ENCODE data around the gene FAM83F. TPM values are rescaled to one million over a fixed set of nuclear protein-coding genes. Genes with fewer than 3 reads are reported as not detected.

The FAM83F gene
- total and polyA plus RNA-seq, 3 experiments from 2014 or later, result 0.01 to 0.51 (median 0.33) TPM

- H3K27me3 Mint-ChIP-seq, result peaks cover 0 to 3% of the 10 kb centered on the region in 2 donors
- peak within 1 kb of the TSS in 6 of 7 donors; percentile 30 to 82 (median 54) for H3K4me3 Mint-ChIP-seq
- ChIA-PET CTCF (interaction anchor here (1.0 to 1.4 kb wide), 2 partner anchors 16 to 63 kb away, joined by 3 to 4 read pairs; no protein-coding TSS in a partner anchor), POLR2A (no interaction called here)
- H3K27ac Mint-ChIP-seq, result peak within 1 kb of the TSS; percentile 77 to 96 (median 93)
- H3K4me3 ChIP-seq (ENCODE audit: low read length), result peak within 1 kb of the TSS; percentile 1
- H3K9me3 Mint-ChIP-seq, result no peaks in the 10 kb centered on the region
- peaks cover 35 to 92% (median 45%) of the 10 kb centered on the region in 3 donors for H3K36me3 Mint-ChIP-seq
- H3K9me3 ChIP-seq (ENCODE audit: low read length), result no peaks in the 10 kb centered on the region
- peak within 1 kb of the TSS; percentile 55 for H3K27ac ChIP-seq (ENCODE audit: low read depth, low read length)
- peaks cover 62% of the 10 kb centered on the region for H3K36me3 ChIP-seq (ENCODE audit: insufficient read depth, low read length)
- H3K27me3 ChIP-seq (ENCODE audit: insufficient read depth, low read length, poor library complexity, severe bottlenecking), result no peaks in the 10 kb centered on the region
- peak in 3 of 5 donors; percentile 17 to 52 (median 27) for DNase-seq
- peaks cover 68% of the 10 kb centered on the region for H3K4me1 ChIP-seq (ENCODE audit: insufficient read depth, low read length)
- peaks cover 69 to 80% (median 76%) of the 10 kb centered on the region in 3 donors for H3K4me1 Mint-ChIP-seq
These were observed 34.9 kb upstream of the FAM83F start, which contains the start of gene TMA7B for GRCh38 chr22:39959640-39960447. Gene TMA7B (plus strand): TSS chr22:39960397. CDS start chr22:39964375, 3,978 bp downstream.

- no peaks in the 10 kb centered on the region for H3K9me3 Mint-ChIP-seq
- H3K36me3 Mint-ChIP-seq, result peaks cover 38 to 92% (median 48%) of the 10 kb centered on the region in 3 donors
- Histone ChIP-seq H3K27ac (ENCODE audit: low read depth, low read length) (peak overlapping the region; percentile 55), H3K36me3 (ENCODE audit: insufficient read depth, low read length) (peaks cover 65% of the 10 kb centered on the region), H3K4me1 (ENCODE audit: insufficient read depth, low read length) (peaks cover 56% of the 10 kb centered on the region), H3K4me3 (ENCODE audit: low read length) (peak overlapping the region; percentile 1), H3K27me3 (ENCODE audit: insufficient read depth, low read length, poor library complexity, severe bottlenecking) (no peaks in the 10 kb centered on the region), H3K9me3 (ENCODE audit: low read length) (no peaks in the 10 kb centered on the region)
- H3K4me3 Mint-ChIP-seq, result peak overlapping the region; percentile 0 to 82 (median 54)
- CTCF ChIA-PET, result interaction anchor here (1.2 to 1.4 kb wide), 2 partner anchors 27 to 64 kb away, joined by 3 read pairs; no protein-coding TSS in a partner anchor
- H3K27me3 Mint-ChIP-seq, result peaks cover 0 to 3% of the 10 kb centered on the region in 2 donors
- H3K27ac Mint-ChIP-seq, result peak overlapping the region; percentile 77 to 96 (median 93)
- H3K4me1 Mint-ChIP-seq, result peaks cover 64 to 68% (median 64%) of the 10 kb centered on the region in 3 donors
- DNase-seq, result peak; percentile 40 to 85 (median 56)
- POLR2A ChIA-PET, result interaction anchor here (0.6 to 1.2 kb wide), 2 partner anchors 10 to 35 kb away, joined by 3 to 4 read pairs; no protein-coding TSS in a partner anchor
These were observed 33.7 kb upstream of the FAM83F start for GRCh38 chr22:39960791-39961746.

GRCh38 chr22:39962071-39962470 is 32.7 kb upstream of the FAM83F start:
- Histone ChIP-seq H3K27ac (ENCODE audit: low read depth, low read length) (peak overlapping the region; percentile 55), H3K4me1 (ENCODE audit: insufficient read depth, low read length) (peaks cover 51% of the 10 kb centered on the region), H3K9me3 (ENCODE audit: low read length) (no peaks in the 10 kb centered on the region), H3K4me3 (ENCODE audit: low read length) (no peak overlapping the region), H3K27me3 (ENCODE audit: insufficient read depth, low read length, poor library complexity, severe bottlenecking) (no peaks in the 10 kb centered on the region), H3K36me3 (ENCODE audit: insufficient read depth, low read length) (peaks cover 68% of the 10 kb centered on the region)
- Mint-ChIP-seq H3K9me3 (no peaks in the 10 kb centered on the region), H3K4me3 (peak overlapping the region in 4 of 7 donors; percentile 47 to 57 (median 54)), H3K4me1 (peaks cover 58 to 63% (median 59%) of the 10 kb centered on the region in 3 donors), H3K36me3 (peaks cover 34 to 96% (median 50%) of the 10 kb centered on the region in 3 donors), H3K27me3 (peaks cover 0 to 3% of the 10 kb centered on the region in 2 donors), H3K27ac (peak overlapping the region; percentile 57 to 96 (median 89))
- no peak for DNase-seq
- ChIA-PET CTCF (interaction anchor here (1.2 to 1.6 kb wide), 2 partner anchors 28 to 428 kb away, joined by 3 to 4 read pairs; no protein-coding TSS in a partner anchor), POLR2A (interaction anchor here (0.7 to 1.4 kb wide), 3 partner anchors 11 to 362 kb away, joined by 3 to 4 read pairs (median 3); no protein-coding TSS in a partner anchor)

DNA sequence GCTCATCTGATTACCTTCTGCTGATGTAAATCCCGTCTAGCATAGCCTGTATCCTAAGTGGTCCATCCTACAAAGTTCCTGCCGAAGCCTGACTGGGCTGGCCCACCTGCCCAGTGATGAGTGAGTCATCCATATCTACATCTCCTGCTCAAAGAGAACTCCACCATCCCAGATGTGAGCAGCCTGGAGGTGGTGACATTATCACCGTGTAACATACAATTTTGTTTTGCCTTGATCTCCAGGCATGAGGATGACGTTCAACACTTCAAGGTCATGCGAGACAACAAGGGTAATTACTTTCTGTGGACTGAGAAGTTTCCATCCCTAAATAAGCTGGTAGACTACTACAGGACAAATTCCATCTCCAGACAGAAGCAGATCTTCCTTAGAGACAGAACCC is 29.0 kb upstream of the FAM83F start:
- Mint-ChIP-seq H3K9me3 (no peaks in the 10 kb centered on the region), H3K4me1 (peaks cover 23 to 31% (median 25%) of the 10 kb centered on the region in 3 donors), H3K27me3 (no peaks in the 10 kb centered on the region), H3K4me3 (no peak overlapping the region), H3K27ac (peak overlapping the region in 7 of 8 donors; percentile 26 to 75 (median 66)), H3K36me3 (peaks cover 7 to 97% (median 48%) of the 10 kb centered on the region in 3 donors)
- Histone ChIP-seq H3K4me1 (ENCODE audit: insufficient read depth, low read length) (peaks cover 18% of the 10 kb centered on the region), H3K36me3 (ENCODE audit: insufficient read depth, low read length) (peaks cover 75% of the 10 kb centered on the region), H3K4me3 (ENCODE audit: low read length) (no peak overlapping the region), H3K9me3 (ENCODE audit: low read length) (no peaks in the 10 kb centered on the region), H3K27ac (ENCODE audit: low read depth, low read length) (no peak overlapping the region), H3K27me3 (ENCODE audit: insufficient read depth, low read length, poor library complexity, severe bottlenecking) (no peaks in the 10 kb centered on the region)
- DNase-seq, result no peak
- ChIA-PET POLR2A (no interaction called here), CTCF (interaction anchor here (1.5 to 2.4 kb wide), 2 partner anchors 16 to 24 kb away, joined by 3 to 9 read pairs; no protein-coding TSS in a partner anchor)

DNA sequence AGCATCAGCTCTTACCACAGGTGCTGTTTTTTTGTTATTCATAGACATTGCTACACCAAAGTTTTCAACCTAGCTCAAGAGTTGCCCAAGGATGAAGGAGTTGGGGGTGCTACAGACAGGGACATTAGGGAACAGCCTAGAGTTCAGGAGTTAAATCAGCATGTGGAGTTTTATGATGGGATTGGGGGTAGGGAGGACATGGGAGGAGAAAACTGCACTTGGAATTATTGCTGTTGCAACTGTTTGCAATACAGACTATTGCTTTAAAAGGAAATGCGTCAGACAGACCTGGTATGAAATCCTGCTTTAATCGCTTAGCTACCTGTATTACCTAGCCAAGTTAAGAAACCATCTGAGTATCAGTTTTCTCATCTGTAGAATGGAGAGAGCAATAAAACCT is 28.3 kb upstream of the FAM83F start:
- Mint-ChIP-seq H3K9me3 (no peaks in the 10 kb centered on the region), H3K4me3 (no peak overlapping the region), H3K27ac (peak overlapping the region in 4 of 8 donors; percentile 26 to 84 (median 62)), H3K36me3 (peaks cover 7 to 97% (median 48%) of the 10 kb centered on the region in 3 donors), H3K27me3 (no peaks in the 10 kb centered on the region), H3K4me1 (peaks cover 16 to 24% (median 19%) of the 10 kb centered on the region in 3 donors)
- H3K27me3 ChIP-seq (ENCODE audit: insufficient read depth, low read length, poor library complexity, severe bottlenecking), result no peaks in the 10 kb centered on the region
- no peak overlapping the region for H3K27ac ChIP-seq (ENCODE audit: low read depth, low read length)
- ChIA-PET CTCF (interaction anchor here (1.5 to 2.4 kb wide), 2 partner anchors 15 to 24 kb away, joined by 3 to 9 read pairs; no protein-coding TSS in a partner anchor), POLR2A (no interaction called here)
- peaks cover 82% of the 10 kb centered on the region for H3K36me3 ChIP-seq (ENCODE audit: insufficient read depth, low read length)
- DNase-seq, result no peak
- H3K9me3 ChIP-seq (ENCODE audit: low read length), result no peaks in the 10 kb centered on the region
- H3K4me3 ChIP-seq (ENCODE audit: low read length), result no peak overlapping the region
- H3K4me1 ChIP-seq (ENCODE audit: insufficient read depth, low read length), result peaks cover 11% of the 10 kb centered on the region

DNA sequence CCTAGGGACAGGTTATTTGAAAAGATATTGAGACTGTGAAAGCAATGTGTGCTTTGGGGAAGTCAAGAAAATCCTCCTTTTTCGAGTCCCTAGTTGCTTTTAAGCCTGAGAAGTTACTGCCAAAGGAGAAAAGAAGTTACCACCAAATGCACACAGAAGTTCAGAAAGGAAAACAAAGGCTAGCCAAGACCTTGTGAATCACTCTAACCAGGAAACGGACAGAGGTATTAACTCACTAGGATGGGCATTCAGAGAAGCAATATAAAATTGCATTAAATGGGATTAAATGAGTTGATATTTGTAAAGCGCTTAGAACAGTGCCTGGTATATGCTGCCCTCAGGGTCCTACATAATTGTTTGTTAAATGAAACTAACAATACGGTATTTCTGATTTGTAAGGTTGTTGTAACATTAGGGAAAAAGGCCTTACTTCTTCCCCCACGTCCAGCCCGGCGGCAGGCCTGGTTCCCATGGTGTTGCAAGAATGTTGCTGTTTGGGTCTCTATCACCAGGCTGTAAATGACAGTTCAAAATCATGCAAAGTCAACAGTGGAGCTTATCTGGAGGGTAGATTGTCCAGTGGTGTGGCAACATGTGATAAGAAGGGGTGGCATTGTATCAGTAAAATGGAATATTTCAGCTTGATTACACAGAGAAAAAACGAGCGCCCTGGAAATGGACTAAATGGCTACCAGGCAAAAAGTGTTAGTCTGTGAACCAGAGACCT is 27.5 kb upstream of the FAM83F start:
- no peaks in the 10 kb centered on the region for H3K27me3 Mint-ChIP-seq
- H3K36me3 Mint-ChIP-seq, result peaks cover 7 to 97% (median 47%) of the 10 kb centered on the region in 3 donors
- ChIA-PET CTCF (interaction anchor here (2.4 kb wide), 1 partner anchor 25 kb away, joined by 9 read pairs; no protein-coding TSS in a partner anchor), POLR2A (no interaction called here)
- H3K36me3 ChIP-seq (ENCODE audit: insufficient read depth, low read length), result peaks cover 90% of the 10 kb centered on the region
- H3K4me1 ChIP-seq (ENCODE audit: insufficient read depth, low read length), result peaks cover 4% of the 10 kb centered on the region
- H3K4me3 Mint-ChIP-seq, result no peak overlapping the region
- H3K27ac Mint-ChIP-seq, result peak overlapping the region in 5 of 8 donors; percentile 7 to 66 (median 43)
- no peaks in the 10 kb centered on the region for H3K9me3 Mint-ChIP-seq
- no peak for DNase-seq
- no peak overlapping the region for H3K27ac ChIP-seq (ENCODE audit: low read depth, low read length)
- no peaks in the 10 kb centered on the region for H3K9me3 ChIP-seq (ENCODE audit: low read length)
- H3K4me1 Mint-ChIP-seq, result peaks cover 11 to 17% (median 17%) of the 10 kb centered on the region in 3 donors
- no peaks in the 10 kb centered on the region for H3K27me3 ChIP-seq (ENCODE audit: insufficient read depth, low read length, poor library complexity, severe bottlenecking)
- H3K4me3 ChIP-seq (ENCODE audit: low read length), result no peak overlapping the region

Measured in CD8-positive, alpha-beta memory T cell (primary cell).